H1 (cell line): ENCODE measurements around the gene PAIP1. TPM values are rescaled to one million over a fixed set of nuclear protein-coding genes. Genes with fewer than 3 reads are reported as not detected.
A peak's percentile ranks its signal among the peaks of the same experiment; 100 is the strongest.

ENCODE experiments used
- ATF3 ChIP-seq: IDR thresholded peaks from 2 replicates; pipeline ENCODE4 v1.6.1; 2011; ENCODE audit warnings: low read depth, mild to moderate bottlenecking, low read length; ENCODE audit not compliant: insufficient read depth
- BACH1 ChIP-seq: IDR thresholded peaks from 2 replicates; pipeline ENCODE4 v1.6.1; 2012; ENCODE audit warnings: low read length, improper control_type of control experiment
- BCL11A ChIP-seq, 2 experiments: IDR thresholded peaks; one replicate each; pipeline ENCODE4 v1.6.1; 2011; ENCODE audit warnings: low read depth in 2 of 2, low read length in 2 of 2, mild to moderate bottlenecking in 2 of 2
- CBX8 ChIP-seq: fragments of 300-800, 300-1000 bp; sonication (generic); IDR thresholded peaks from 2 replicates; pipeline ENCODE4 v1.7.1; 2016; ENCODE audit warnings: low read depth, low read length, borderline replicate concordance
- CEBPB ChIP-seq: IDR thresholded peaks from 2 replicates; pipeline ENCODE4 v1.6.1; 2012; ENCODE audit warnings: low read depth, low read length
- CHD1 ChIP-seq: IDR thresholded peaks from 2 replicates; pipeline ENCODE4 v1.6.1; 2012; ENCODE audit warnings: low read depth, low read length, improper control_type of control experiment
- CHD2 ChIP-seq: IDR thresholded peaks from 2 replicates; pipeline ENCODE4 v1.6.1; 2012; ENCODE audit warnings: low read length, improper control_type of control experiment
- CREB1 ChIP-seq: IDR thresholded peaks from 2 replicates; pipeline ENCODE4 v1.6.1; 2012; ENCODE audit warnings: inconsistent platforms
- EP300 ChIP-seq, 2 experiments: IDR thresholded peaks; 1 replicate in 1 of 2; 2 replicates in 1 of 2; pipeline ENCODE4 v1.6.1; 2011 to 2012; ENCODE audit warnings: low read depth in 2 of 2, low read length in 2 of 2, mild to moderate bottlenecking in 2 of 2, borderline replicate concordance in 1 of 2, inconsistent platforms in 1 of 2, moderate library complexity in 1 of 2
- EZH2 ChIP-seq: fragments of 200-600 bp; sonication (generic); IDR thresholded peaks from 2 replicates; pipeline ENCODE4 v1.7.1; 2012; ENCODE audit warnings: low read depth, mild to moderate bottlenecking, moderate library complexity, low read length, inconsistent platforms; ENCODE audit not compliant: severe bottlenecking
- FOSL1 ChIP-seq: IDR thresholded peaks from 2 replicates; pipeline ENCODE4 v1.6.1; 2011; ENCODE audit warnings: mild to moderate bottlenecking, low read depth, low read length, moderate library complexity; ENCODE audit not compliant: insufficient read depth
- GABPA ChIP-seq: IDR thresholded peaks from 2 replicates; pipeline ENCODE4 v1.6.1; 2011; ENCODE audit warnings: mild to moderate bottlenecking, low read length, moderate library complexity, borderline replicate concordance; ENCODE audit not compliant: insufficient read depth
- GTF2F1 ChIP-seq: IDR thresholded peaks from 2 replicates; pipeline ENCODE4 v1.6.1; 2012; ENCODE audit warnings: low read depth, low read length, improper control_type of control experiment, borderline replicate concordance
- HDAC2 ChIP-seq, 2 experiments: fragments of 300-600 bp in 1 of 2; sonication (generic) in 1 of 2; IDR thresholded peaks; 2 replicates each; pipeline ENCODE4 v1.6.1; 2011 to 2012; ENCODE audit warnings: low read depth in 2 of 2, low read length in 2 of 2, mild to moderate bottlenecking in 2 of 2, moderate library complexity in 2 of 2, borderline replicate concordance in 1 of 2, inconsistent platforms in 1 of 2
- MAX ChIP-seq: IDR thresholded peaks from 2 replicates; pipeline ENCODE4 v1.6.1; 2012; ENCODE audit warnings: inconsistent platforms
- PHF8 ChIP-seq: fragments of 200-600 bp; sonication (generic); conservative IDR thresholded peaks from 2 replicates; pipeline ENCODE4 v1.7.1; 2012; ENCODE audit warnings: low read depth, mild to moderate bottlenecking, inconsistent platforms, low read length, moderate library complexity
- POLR2A ChIP-seq, 2 experiments: IDR thresholded peaks; 1 replicate in 1 of 2; 2 replicates in 1 of 2; pipeline ENCODE4 v1.6.1; 2011; ENCODE audit warnings: low read depth in 2 of 2, low read length in 2 of 2, mild to moderate bottlenecking in 2 of 2; ENCODE audit errors: control extremely low read depth in 1 of 2
- POU5F1 ChIP-seq: IDR thresholded peaks from 2 replicates; pipeline ENCODE4 v1.6.1; 2011; ENCODE audit warnings: low read depth, mild to moderate bottlenecking, low read length, moderate library complexity
- RBBP5 ChIP-seq: IDR thresholded peaks from 2 replicates; pipeline ENCODE4 v1.7.1; 2012; ENCODE audit warnings: low read depth, mild to moderate bottlenecking, inconsistent platforms, low read length, moderate library complexity, borderline replicate concordance
- SIN3A ChIP-seq, 2 experiments: IDR thresholded peaks in 1 of 2; conservative IDR thresholded peaks in 1 of 2; 2 replicates each; pipeline ENCODE4 v1.6.1; 2011 to 2012; ENCODE audit warnings: low read length in 2 of 2, improper control_type of control experiment in 1 of 2, low read depth in 1 of 2, mild to moderate bottlenecking in 1 of 2
- TCF12 ChIP-seq: IDR thresholded peaks from 2 replicates; pipeline ENCODE4 v1.6.1; 2011; ENCODE audit warnings: low read depth, mild to moderate bottlenecking, low read length
- TEAD4 ChIP-seq: IDR thresholded peaks from 2 replicates; pipeline ENCODE4 v1.6.1; 2012; ENCODE audit warnings: low read depth, low read length, inconsistent platforms, mixed read lengths
- ZNF274 ChIP-seq: IDR thresholded peaks from 2 replicates; pipeline ENCODE4 v1.7.0; 2012; ENCODE audit warnings: low read length, borderline replicate concordance; ENCODE audit errors: extremely low read depth
- polyA plus RNA-seq, 7 experiments: library from polyadenylated mRNA; depleted of rRNA in 3 of 7; stranded (reverse) in 5 of 7; unstranded in 2 of 7; fragments of >200 nt in 5 of 7; fragments of 200-250 nt in 2 of 7; gene quantifications; 1 replicate in 5 of 7; 2 replicates in 1 of 7; 4 replicates in 1 of 7; pipeline versions ENCODE4 v1.2.1 to v1.2.3, GENCODE V29; 2011 to 2013; ENCODE audit warnings: missing spikeins in 2 of 7, mixed read lengths in 2 of 7
- total RNA-seq: library from RNA; stranded (reverse); fragmentation: NEBNext Ultra II Directional; extraction: Animal tissue kit (Norgen Biotek cat#: 25700); gene quantifications from 2 replicates; pipeline ENCODE4 v1.2.1, GENCODE V29; 2021

The PAIP1 gene
- total and polyA plus RNA-seq, 2 of the 8 experiments (the other 6 are each of a cell fraction or from before 2014, with no cell fraction given), result 62.9 to 89.5 TPM

- TF ChIP-seq SIN3A (conservative IDR thresholded peaks at IDR 0.05 in 1 of 2, IDR thresholded peaks at IDR 0.05 in 1 of 2; ENCODE audit: low read depth in 1 of 2, low read length in 2 of 2), result peak; percentile 10 to 49; a peak in 1 of 4 replicates
- no peak for TF ChIP-seq CHD2
- 0 out of 4 replicates have a peak, but pooled peaks of 1 of the 2 experiments have one; percentile 71 for TF ChIP-seq HDAC2 (IDR thresholded peaks at IDR 0.05; ENCODE audit: borderline replicate concordance in 1 of 2, low read depth in 2 of 2, low read length in 2 of 2)
- TF ChIP-seq FOSL1, result no peak
- 0 out of 2 replicates have a peak, but pooled peaks have one; percentile 41 for TF ChIP-seq MAX
- TF ChIP-seq TCF12, result no peak
- TF ChIP-seq POLR2A (IDR thresholded peaks at IDR 0.05; ENCODE audit: control extremely low read depth in 1 of 2, low read depth in 2 of 2, low read length in 2 of 2), result peak; percentile 89 to 90
- no peak for TF ChIP-seq EZH2
- TF ChIP-seq ZNF274, result no peak
- no peak for TF ChIP-seq BACH1
- TF ChIP-seq CEBPB, result no peak
- no peak for TF ChIP-seq CHD1
- no peak for TF ChIP-seq TEAD4
- no peak for TF ChIP-seq BCL11A (IDR thresholded peaks at IDR 0.05; ENCODE audit: low read depth in 2 of 2, low read length in 2 of 2)
- no peak for TF ChIP-seq CBX8
- no peak for TF ChIP-seq CREB1
- no peak for TF ChIP-seq EP300 (IDR thresholded peaks at IDR 0.05; ENCODE audit: borderline replicate concordance in 1 of 2, low read depth in 2 of 2, low read length in 2 of 2)
- TF ChIP-seq ATF3, result no peak
- TF ChIP-seq GTF2F1, result 0 out of 2 replicates have a peak, but pooled peaks have one; percentile 14
- no peak for TF ChIP-seq RBBP5
- peak; percentile 77 for TF ChIP-seq PHF8
- TF ChIP-seq POU5F1, result no peak
- peak; percentile 98 for TF ChIP-seq GABPA
Observed at GRCh38 chr5:43514816-43515677, 41.8 kb downstream of the PAIP1 start, which contains the start of gene C5orf34 (continued).
